Regular cardiac myocyte (primary cell): ENCODE measurements around the gene CACNA1I. TPM values are rescaled to one million over a fixed set of nuclear protein-coding genes. Genes with fewer than 3 reads are reported as not detected.

Experiments
- total RNA-seq: library from RNA; depleted of rRNA; stranded (reverse); fragments of >200 nt; gene quantifications from 2 replicates; pipeline ENCODE4 v1.2.3, GENCODE V29; 2014

CACNA1I gene
- total RNA-seq = under 0.01 TPM in 1 of 2 replicates, not detected in the other

DNA sequence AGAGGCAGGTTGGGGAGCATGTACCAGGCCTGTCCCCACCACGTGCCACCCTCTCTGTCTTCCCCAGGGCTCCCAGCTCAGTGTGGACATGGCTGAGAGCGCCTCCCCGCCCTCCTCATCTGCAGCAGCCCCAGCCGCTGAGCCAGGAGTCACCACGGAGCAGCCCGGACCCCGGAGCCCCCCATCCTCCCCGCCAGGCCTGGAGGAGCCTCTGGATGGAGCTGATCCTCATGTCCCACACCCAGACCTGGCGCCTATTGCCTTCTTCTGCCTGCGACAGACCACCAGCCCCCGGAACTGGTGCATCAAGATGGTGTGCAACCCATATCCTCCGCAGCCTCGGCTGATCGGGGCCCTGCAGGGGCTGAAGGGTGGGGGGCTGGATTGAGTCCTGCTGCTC, at the start of gene CACNA1I:
Gene CACNA1I, plus strand, starts transcription at position 89 of the 400 bp plus-strand sequence. Its CDS starts 0 bp downstream, at position 89.

GRCh38 chr22:39532215-39533073, 38.1 kb upstream of the CACNA1I start, which contains the start of gene RPS19BP1:
TSS of gene RPS19BP1 (minus strand) at chr22:39532748. CDS start at chr22:39532738, 10 bp downstream.

Other genes starting within 250 kb of the CACNA1I start
- 3.8 and 14.9 TPM in 2 replicates for gene SYNGR1, start 220.8 kb upstream of the CACNA1I start, total RNA-seq
- gene TAB1, start 171.0 kb upstream of the CACNA1I start, total RNA-seq = 10.7 and 13.2 TPM in 2 replicates
- gene MGAT3, start 113.7 kb upstream of the CACNA1I start, total RNA-seq = 1.3 and 3.1 TPM in 2 replicates
- 17.8 and 30.7 TPM in 2 replicates for gene MIEF1, start 68.5 kb upstream of the CACNA1I start, total RNA-seq
- 150 and 205 TPM in 2 replicates for gene ATF4, start 50.2 kb upstream of the CACNA1I start, total RNA-seq
- 38.3 and 54.3 TPM in 2 replicates for gene RPS19BP1, start 38.0 kb upstream of the CACNA1I start, total RNA-seq